H1 (cell line): Measurements from ENCODE around the gene CWC27. TPM values are rescaled to one million over a fixed set of nuclear protein-coding genes. Genes with fewer than 3 reads are reported as not detected.

Experiments used
- CTCF ChIA-PET: fragments of 300-600 bp; sonication (Branson Sonifier 250); formaldehyde crosslinking; loops from one replicate; lab custom pipeline; 2021; ENCODE audit not compliant: partially characterized antibody; lab: Charles Lee
- POLR2A ChIA-PET: fragments of 300-600 bp; sonication (Branson Sonifier 250); formaldehyde crosslinking; loops from one replicate; lab custom pipeline; 2021; ENCODE audit warnings: inconsistent platforms; ENCODE audit not compliant: partially characterized antibody; lab: Charles Lee
- DNase-seq, 2 experiments: peaks; one replicate each; pipeline versions ENCODE4 v3.0.0 to v3.0.0-alpha.2; 2010 to 2022; ENCODE audit warnings: low spot score in 2 of 2, low read depth in 1 of 2, mixed read lengths in 1 of 2
- FAIRE-seq: peaks from 2 replicates; lab custom pipeline; 2011; peaks lifted over from hg19 to GRCh38; lab: Jason Lieb, UNC
- H2AFZ ChIP-seq: 2 replicates; pipeline ENCODE4 v1.8.1; 2012; ENCODE audit warnings: low read length, inconsistent platforms
- H2AK5ac ChIP-seq: 2 replicates; pipeline ENCODE4 v1.6.1; 2013; ENCODE audit warnings: low read depth, low read length
- H2BK120ac ChIP-seq: replicated peaks from 2 replicates; pipeline ENCODE3; 2013; ENCODE audit warnings: low read depth, low read length, inconsistent platforms
- H2BK12ac ChIP-seq: 2 replicates; pipeline ENCODE4 v1.6.1; 2013; ENCODE audit warnings: low read depth, low read length
- H2BK15ac ChIP-seq: 2 replicates; pipeline ENCODE4 v1.6.1; 2013; ENCODE audit warnings: low read length
- H2BK20ac ChIP-seq: 2 replicates; pipeline ENCODE4 v1.6.1; 2013; ENCODE audit warnings: low read length
- H2BK5ac ChIP-seq: 2 replicates; pipeline ENCODE4 v1.6.1; 2013; ENCODE audit warnings: low read depth, low read length
- H3K14ac ChIP-seq: 2 replicates; pipeline ENCODE4 v1.6.1; 2013; ENCODE audit warnings: inconsistent platforms; ENCODE audit not compliant: insufficient read length
- H3K18ac ChIP-seq: 2 replicates; pipeline ENCODE4 v1.6.1; 2013; ENCODE audit warnings: low read length; ENCODE audit errors: extremely low read depth
- H3K23ac ChIP-seq: 2 replicates; pipeline ENCODE4 v1.6.1; 2013; ENCODE audit warnings: inconsistent platforms; ENCODE audit not compliant: insufficient read length
- H3K23me2 ChIP-seq: 2 replicates; pipeline ENCODE4 v1.6.1; 2013; ENCODE audit warnings: low read depth, low read length
- H3K27ac ChIP-seq: 2 replicates; pipeline ENCODE4 v1.6.1; 2011; ENCODE audit warnings: low read depth, low read length, inconsistent platforms
- H3K27me3 ChIP-seq, 4 experiments: replicated peaks in 1 of 4; 1 replicate in 1 of 4; 2 replicates in 3 of 4; pipeline versions ENCODE4 v1.6.1 to v1.8.1; 2011 to 2013; ENCODE audit warnings: low read length in 3 of 4, mild to moderate bottlenecking in 3 of 4, inconsistent platforms in 2 of 4, mixed read lengths in 2 of 4, moderate library complexity in 1 of 4; ENCODE audit not compliant: control insufficient read depth in 3 of 4, insufficient read depth in 3 of 4; ENCODE audit errors: extremely low read depth in 1 of 4
- H3K36me3 ChIP-seq, 4 experiments: 2 replicates each; pipeline versions ENCODE4 v1.6.1 to v1.8.1; 2011 to 2013; ENCODE audit warnings: mild to moderate bottlenecking in 4 of 4, low read length in 3 of 4, moderate library complexity in 2 of 4, control low read depth in 1 of 4, inconsistent platforms in 1 of 4; ENCODE audit not compliant: insufficient read depth in 4 of 4, control insufficient read depth in 2 of 4
- H3K4ac ChIP-seq: replicated peaks from 2 replicates; pipeline ENCODE3; 2013; ENCODE audit warnings: low read length, low read depth, mixed read lengths, inconsistent platforms; ENCODE audit not compliant: insufficient read length
- H3K4me1 ChIP-seq, 4 experiments: replicated peaks in 1 of 4; 1 replicate in 1 of 4; 2 replicates in 3 of 4; pipeline versions ENCODE4 v1.6.1 to v1.8.1; 2011 to 2013; ENCODE audit warnings: low read length in 3 of 4, inconsistent platforms in 2 of 4, mixed read lengths in 1 of 4; ENCODE audit not compliant: insufficient read depth in 4 of 4, control insufficient read depth in 3 of 4
- H3K4me2 ChIP-seq, 2 experiments: 2 replicates each; pipeline versions ENCODE4 v1.6.1 to v1.8.1; 2011 to 2013; ENCODE audit warnings: low read depth in 2 of 2, low read length in 2 of 2, control low read depth in 1 of 2, inconsistent platforms in 1 of 2, mild to moderate bottlenecking in 1 of 2; ENCODE audit not compliant: insufficient read depth in 1 of 2
- H3K4me3 ChIP-seq, 4 experiments: fragments of 200-600, 300-600 bp in 1 of 4; sonication (generic), shearing (Covaris generic), sonication (Bioruptor Twin) in 1 of 4; 2 replicates each; pipeline versions ENCODE4 v1.5.1 to v1.8.1; 2011 to 2016; ENCODE audit warnings: low read length in 4 of 4, low read depth in 3 of 4, control low read depth in 2 of 4, inconsistent platforms in 2 of 4, mild to moderate bottlenecking in 2 of 4, mixed read lengths in 1 of 4, moderate library complexity in 1 of 4; ENCODE audit not compliant: insufficient read depth in 2 of 4; ENCODE audit errors: extremely low read depth in 1 of 4
- H3K56ac ChIP-seq: replicated peaks from 2 replicates; pipeline ENCODE3; 2013; ENCODE audit warnings: low read depth, mild to moderate bottlenecking, mixed read lengths, low read length, inconsistent platforms; ENCODE audit not compliant: insufficient read length
- H3K79me1 ChIP-seq: 2 replicates; pipeline ENCODE4 v1.6.1; 2013; ENCODE audit warnings: low read depth, low read length, control low read depth
- H3K79me2 ChIP-seq, 2 experiments: 2 replicates each; pipeline versions ENCODE4 v1.6.1 to v1.8.1; 2012 to 2013; ENCODE audit warnings: low read length in 2 of 2, mild to moderate bottlenecking in 2 of 2, inconsistent platforms in 1 of 2; ENCODE audit not compliant: insufficient read depth in 2 of 2, control insufficient read depth in 1 of 2
- H3K9ac ChIP-seq, 4 experiments: replicated peaks in 1 of 4; 1 replicate in 1 of 4; 2 replicates in 3 of 4; pipeline versions ENCODE4 v1.6.1 to v1.8.1; 2011 to 2013; ENCODE audit warnings: low read depth in 3 of 4, low read length in 3 of 4, control low read depth in 2 of 4, mild to moderate bottlenecking in 2 of 4, moderate library complexity in 2 of 4, inconsistent platforms in 1 of 4; ENCODE audit errors: extremely low read depth in 1 of 4
- H3K9me3 ChIP-seq, 2 experiments: 2 replicates each; pipeline versions ENCODE4 v1.6.1 to v1.8.1; 2012 to 2013; ENCODE audit warnings: mild to moderate bottlenecking in 2 of 2, moderate library complexity in 2 of 2, control low read depth in 1 of 2, inconsistent platforms in 1 of 2, low read depth in 1 of 2, low read length in 1 of 2, mixed read lengths in 1 of 2; ENCODE audit not compliant: insufficient read depth in 2 of 2
- H4K20me1 ChIP-seq, 2 experiments: replicated peaks in 1 of 2; 2 replicates each; pipeline versions ENCODE3 to v1.8.1; 2011 to 2013; ENCODE audit warnings: inconsistent platforms in 2 of 2, low read length in 2 of 2, mild to moderate bottlenecking in 1 of 2; ENCODE audit not compliant: insufficient read depth in 2 of 2, control insufficient read depth in 1 of 2
- H4K5ac ChIP-seq: 2 replicates; pipeline ENCODE4 v1.6.1; 2013; ENCODE audit warnings: low read length, low read depth, mixed read lengths, inconsistent platforms; ENCODE audit not compliant: insufficient read length
- H4K8ac ChIP-seq: 2 replicates; pipeline ENCODE4 v1.8.0; 2013; ENCODE audit warnings: mild to moderate bottlenecking, moderate library complexity, low read length, inconsistent platforms; ENCODE audit not compliant: insufficient read depth; ENCODE audit errors: extremely low read depth
- H4K91ac ChIP-seq: replicated peaks from 2 replicates; pipeline ENCODE3; 2013; ENCODE audit warnings: low read length, mixed read lengths, inconsistent platforms; ENCODE audit not compliant: insufficient read length
- ATF3 ChIP-seq: IDR thresholded peaks from 2 replicates; pipeline ENCODE4 v1.6.1; 2011; ENCODE audit warnings: low read depth, mild to moderate bottlenecking, low read length; ENCODE audit not compliant: insufficient read depth
- CBX5 ChIP-seq: fragments of 300-800, 300-1000 bp; sonication (generic); IDR thresholded peaks from 2 replicates; pipeline ENCODE4 v1.7.1; 2016; ENCODE audit warnings: antibody characterized with exemption, low read length, low read depth
- CTCF ChIP-seq, 3 experiments: IDR thresholded peaks; 1 replicate in 2 of 3; 2 replicates in 1 of 3; pipeline versions ENCODE4 v1.5.1 to v1.6.1; 2011; ENCODE audit warnings: low read length in 3 of 3, mild to moderate bottlenecking in 3 of 3, inconsistent platforms in 2 of 3, low read depth in 1 of 3, moderate library complexity in 1 of 3; ENCODE audit not compliant: insufficient read depth in 1 of 3; ENCODE audit errors: control extremely low read depth in 1 of 3
- FOSL1 ChIP-seq: IDR thresholded peaks from 2 replicates; pipeline ENCODE4 v1.6.1; 2011; ENCODE audit warnings: mild to moderate bottlenecking, low read depth, low read length, moderate library complexity; ENCODE audit not compliant: insufficient read depth
- KDM5A ChIP-seq: fragments of 200-600 bp; IDR thresholded peaks from 2 replicates; pipeline ENCODE4 v1.7.1; 2012; ENCODE audit warnings: mild to moderate bottlenecking, low read length, inconsistent platforms, mixed read lengths
- NANOG ChIP-seq: IDR thresholded peaks from 2 replicates; pipeline ENCODE4 v1.6.1; 2011; ENCODE audit warnings: low read length, low read depth, mild to moderate bottlenecking, inconsistent platforms; ENCODE audit not compliant: insufficient read depth, poor library complexity, severe bottlenecking
- RNF2 ChIP-seq: fragments of 200-900, 300-1000 bp; sonication (generic); IDR thresholded peaks from 2 replicates; pipeline ENCODE4 v1.7.1; 2016; ENCODE audit warnings: borderline replicate concordance, low read depth, mild to moderate bottlenecking, antibody characterized with exemption, low read length; ENCODE audit not compliant: poor library complexity, severe bottlenecking; ENCODE audit errors: missing control alignments
- SIN3A ChIP-seq, 2 experiments: IDR thresholded peaks in 1 of 2; conservative IDR thresholded peaks in 1 of 2; 2 replicates each; pipeline ENCODE4 v1.6.1; 2011 to 2012; ENCODE audit warnings: low read length in 2 of 2, improper control_type of control experiment in 1 of 2, low read depth in 1 of 2, mild to moderate bottlenecking in 1 of 2
- SUZ12 ChIP-seq: fragments of 200-600 bp; sonication (generic); IDR thresholded peaks from 2 replicates; pipeline ENCODE4 v1.6.1; 2012; ENCODE audit warnings: mild to moderate bottlenecking, inconsistent platforms, low read length, moderate library complexity, mixed read lengths
- TCF12 ChIP-seq: IDR thresholded peaks from 2 replicates; pipeline ENCODE4 v1.6.1; 2011; ENCODE audit warnings: low read depth, mild to moderate bottlenecking, low read length
- WGBS, 2 experiments: shearing (Covaris generic) in 1 of 2; methylation state at CpG; one replicate each; pipeline versions ENCODE4 v1.1.6 to v1.1.7; 2013 to 2015; ENCODE audit warnings: low lambda C conversion rate in 2 of 2, mixed read lengths in 2 of 2, inconsistent platforms in 1 of 2, low coverage in 1 of 2, missing lambda C conversion rate in 1 of 2; ENCODE audit not compliant: insufficient replicate concordance in 2 of 2, insufficient coverage in 1 of 2, insufficient read length in 1 of 2; ENCODE audit errors: extremely low coverage in 1 of 2, missing lambda C conversion rate in 1 of 2; 5-methylcytosine and 5-hydroxymethylcytosine counted together
- polyA plus RNA-seq, 7 experiments: library from polyadenylated mRNA; depleted of rRNA in 3 of 7; stranded (reverse) in 5 of 7; unstranded in 2 of 7; fragments of >200 nt in 5 of 7; fragments of 200-250 nt in 2 of 7; gene quantifications; 1 replicate in 5 of 7; 2 replicates in 1 of 7; 4 replicates in 1 of 7; pipeline versions ENCODE4 v1.2.1 to v1.2.3, GENCODE V29; 2011 to 2013; ENCODE audit warnings: missing spikeins in 2 of 7, mixed read lengths in 2 of 7
- total RNA-seq: library from RNA; stranded (reverse); fragmentation: NEBNext Ultra II Directional; extraction: Animal tissue kit (Norgen Biotek cat#: 25700); gene quantifications from 2 replicates; pipeline ENCODE4 v1.2.1, GENCODE V29; 2021

The CWC27 gene
- total and polyA plus RNA-seq, 2 of the 8 experiments (the other 6 are each of a cell fraction or from before 2014, with no cell fraction given) = 24.9 to 43.4 TPM

- Histone ChIP-seq H3K4ac (no peak overlapping the region), H2BK20ac (no peak overlapping the region), H3K23ac (no peak overlapping the region), H3K23me2 (no peaks in the 10 kb centered on the region), H3K9ac (no peak overlapping the region), H3K9me3 (0 out of 4 replicates have a peak, but pooled peaks cover 4 to 5% of the 10 kb centered on the region in 2 experiments), H3K79me1 (no peaks in the 10 kb centered on the region), H3K14ac (no peak overlapping the region), H2BK120ac (no peak overlapping the region), H2AFZ (no peak overlapping the region), H3K4me2 (no peak overlapping the region), H3K36me3 (peaks cover 0 to 3% (median under 1%) of the 10 kb centered on the region in 4 experiments; a peak in 1 of 8 replicates), H4K91ac (no peak overlapping the region), H3K56ac (no peak overlapping the region), H3K79me2 (0 out of 4 replicates have a peak, but pooled peaks cover 0 to 2% of the 10 kb centered on the region in 2 experiments), H4K20me1 (no peaks in the 10 kb centered on the region), H3K4me3 (no peak overlapping the region), H4K5ac (no peak overlapping the region), H4K8ac (no peak overlapping the region), H3K18ac (no peak overlapping the region), H3K27ac (no peak overlapping the region), H2BK5ac (no peak overlapping the region), H3K27me3 (no peaks in the 10 kb centered on the region), H2AK5ac (no peak overlapping the region), H2BK15ac (no peak overlapping the region), H3K4me1 (peaks cover 0 to 2% (median 0%) of the 10 kb centered on the region in 4 experiments; a peak in 2 of 7 replicates), H2BK12ac (no peak overlapping the region)
- 91% methylated on average over 1 of the region's 1 CpG; no CpG with 5 or more reads in 1 of the 2 experiments for whole genome bisulfite sequencing, 2 experiments
- DNase-seq (no peak), FAIRE-seq (no peak)
- CTCF ChIA-PET = no interaction called here
- POLR2A ChIA-PET = no interaction called here
- TF ChIP-seq RNF2 (no peak), NANOG (no peak), TCF12 (no peak), CTCF (IDR thresholded peaks at IDR 0.05; ENCODE audit: control extremely low read depth in 1 of 3, insufficient read depth in 1 of 3, low read depth in 1 of 3, low read length in 3 of 3) (no peak), KDM5A (no peak), SUZ12 (no peak), FOSL1 (no peak), CBX5 (no peak), SIN3A (conservative IDR thresholded peaks at IDR 0.05 in 1 of 2, IDR thresholded peaks at IDR 0.05 in 1 of 2; ENCODE audit: low read depth in 1 of 2, low read length in 2 of 2) (no peak), ATF3 (no peak)
Measured at GRCh38 chr5:64925123-64925522, 156.4 kb downstream of the CWC27 start.
